LHCN-M2 (cell line): Measurements from ENCODE around the gene MYLIP. TPM values are rescaled to one million over a fixed set of nuclear protein-coding genes. Genes with fewer than 3 reads are reported as not detected.

Source experiments
- DNase-seq: peaks from one replicate; pipeline ENCODE4 v3.0.0-alpha.2; 2012; ENCODE audit warnings: low read depth
- polyA plus RNA-seq: library from polyadenylated mRNA; unstranded; fragments of >200 nt; gene quantifications from one replicate; pipeline ENCODE4 v1.2.1, GENCODE V29; 2012; ENCODE audit warnings: missing spikeins
- total RNA-seq: library from RNA; depleted of rRNA; stranded (reverse); fragments of >200 nt; gene quantifications from 2 replicates; pipeline ENCODE4 v1.2.3, GENCODE V29; 2014; rRNA removed

Gene MYLIP
- total RNA-seq = 6.5 and 9.1 TPM in 2 replicates
- 0.89 TPM for polyA plus RNA-seq

GRCh38 chr6:16128759-16129622, at the start of gene MYLIP:
TSS of gene MYLIP (plus strand) at chr6:16129086. CDS start at chr6:16129323, 237 bp downstream.
- DNase-seq = peak; percentile 91

- DNase-seq = no peak
These were observed 49.5 kb upstream of the MYLIP start for GRCh38 chr6:16079354-16079753.

GRCh38 chr6:16080204-16080603, 48.7 kb upstream of the MYLIP start:
- no peak for DNase-seq

- DNase-seq = no peak
These were observed 47.6 kb upstream of the MYLIP start for GRCh38 chr6:16081326-16081725.

GRCh38 chr6:16082361-16082760, 46.5 kb upstream of the MYLIP start:
- DNase-seq = no peak

- DNase-seq = no peak
These were observed 41.9 kb upstream of the MYLIP start for GRCh38 chr6:16086965-16087364.

GRCh38 chr6:16087386-16087785, 41.5 kb upstream of the MYLIP start:
- DNase-seq = no peak

GRCh38 chr6:16088409-16088808, 40.5 kb upstream of the MYLIP start:
- no peak for DNase-seq

GRCh38 chr6:16089232-16090062, 39.4 kb upstream of the MYLIP start:
- no peak for DNase-seq

GRCh38 chr6:16090452-16090851, 38.4 kb upstream of the MYLIP start:
- no peak for DNase-seq

GRCh38 chr6:16090920-16091319, 38.0 kb upstream of the MYLIP start:
- DNase-seq = no peak

GRCh38 chr6:16092140-16092539, 36.7 kb upstream of the MYLIP start:
- no peak for DNase-seq

GRCh38 chr6:16092990-16093389, 35.9 kb upstream of the MYLIP start:
- no peak for DNase-seq

- DNase-seq = no peak
These were observed 33.7 kb upstream of the MYLIP start for GRCh38 chr6:16095180-16095579.

GRCh38 chr6:16097382-16098171, 31.3 kb upstream of the MYLIP start:
- no peak for DNase-seq

GRCh38 chr6:16098211-16098610, 30.7 kb upstream of the MYLIP start:
- DNase-seq = no peak

- no peak for DNase-seq
These were observed 26.7 kb upstream of the MYLIP start for GRCh38 chr6:16102208-16102607.

GRCh38 chr6:16103722-16104121, 25.2 kb upstream of the MYLIP start:
- DNase-seq = no peak

GRCh38 chr6:16104624-16105433, 24.1 kb upstream of the MYLIP start:
- DNase-seq = no peak

GRCh38 chr6:16105854-16106253, 23.0 kb upstream of the MYLIP start:
- DNase-seq = no peak
